ENCODE results near the gene TOPBP1.

DNA sequence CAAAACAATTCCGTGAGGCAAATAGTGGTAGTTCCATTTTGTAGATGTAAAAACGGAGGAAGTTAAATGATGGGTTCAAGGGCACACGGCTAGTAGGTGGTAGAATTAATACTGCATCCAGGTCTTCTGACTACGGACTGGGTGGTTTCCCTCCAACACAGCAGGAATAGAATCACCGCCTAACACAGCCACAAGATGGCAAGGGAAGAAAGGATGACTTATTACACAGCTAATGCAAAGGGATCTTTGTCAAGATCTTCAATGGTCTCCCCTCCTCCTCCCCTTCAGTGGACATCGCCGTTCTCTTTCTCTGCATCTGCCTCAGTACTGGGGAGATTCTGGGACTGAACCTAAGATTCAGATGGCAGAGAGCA is 524 bp upstream of the TOPBP1 start:
- TF ChIP-seq POLR2AphosphoS5 (IDR thresholded peaks at IDR 0.05; ENCODE audit: borderline replicate concordance, low read depth, low read length) (no peak), EZH2 (IDR thresholded peaks at IDR 0.05) (no peak)
